COR-L47 (cell line): ENCODE results near the gene DOK3.

Source experiments
- DNase-seq: peaks from one replicate; lab custom pipeline; 2025; lab: John Stamatoyannopoulos, UW

DOK3 gene, protein sequence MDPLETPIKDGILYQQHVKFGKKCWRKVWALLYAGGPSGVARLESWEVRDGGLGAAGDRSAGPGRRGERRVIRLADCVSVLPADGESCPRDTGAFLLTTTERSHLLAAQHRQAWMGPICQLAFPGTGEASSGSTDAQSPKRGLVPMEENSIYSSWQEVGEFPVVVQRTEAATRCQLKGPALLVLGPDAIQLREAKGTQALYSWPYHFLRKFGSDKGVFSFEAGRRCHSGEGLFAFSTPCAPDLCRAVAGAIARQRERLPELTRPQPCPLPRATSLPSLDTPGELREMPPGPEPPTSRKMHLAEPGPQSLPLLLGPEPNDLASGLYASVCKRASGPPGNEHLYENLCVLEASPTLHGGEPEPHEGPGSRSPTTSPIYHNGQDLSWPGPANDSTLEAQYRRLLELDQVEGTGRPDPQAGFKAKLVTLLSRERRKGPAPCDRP

DNA sequence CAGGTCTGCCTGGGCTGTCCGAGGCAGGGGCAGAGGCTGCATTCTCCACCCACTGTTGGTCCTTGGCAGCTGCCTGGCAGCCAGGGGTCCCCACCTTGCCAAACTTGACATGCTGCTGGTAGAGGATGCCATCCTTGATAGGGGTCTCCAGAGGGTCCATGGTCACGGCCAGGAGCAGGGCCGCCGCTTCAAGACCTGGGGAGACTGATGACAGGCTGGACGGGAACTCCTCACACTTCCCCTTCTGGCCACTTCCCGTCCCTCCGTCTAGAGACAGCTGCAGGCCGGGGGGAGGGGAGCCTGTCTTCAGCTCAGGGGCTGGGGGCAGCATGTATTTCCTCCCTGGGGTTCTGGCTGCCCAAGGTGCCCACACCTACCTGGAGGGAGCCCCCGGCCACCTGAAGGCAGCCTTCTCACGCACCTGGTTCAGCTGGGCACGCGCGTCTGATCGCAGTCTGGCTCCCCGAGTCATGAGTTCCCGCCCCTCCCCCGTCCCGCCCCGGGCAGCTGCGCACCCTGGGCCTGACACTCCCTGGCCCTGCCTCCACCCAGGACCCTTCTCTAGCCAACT, at the start of gene DOK3:
TSS of gene DOK3 (minus strand) at position 446 of the 571 bp plus-strand sequence. CDS start at position 160, 286 bp downstream.
- DNase-seq = no peak

DNA sequence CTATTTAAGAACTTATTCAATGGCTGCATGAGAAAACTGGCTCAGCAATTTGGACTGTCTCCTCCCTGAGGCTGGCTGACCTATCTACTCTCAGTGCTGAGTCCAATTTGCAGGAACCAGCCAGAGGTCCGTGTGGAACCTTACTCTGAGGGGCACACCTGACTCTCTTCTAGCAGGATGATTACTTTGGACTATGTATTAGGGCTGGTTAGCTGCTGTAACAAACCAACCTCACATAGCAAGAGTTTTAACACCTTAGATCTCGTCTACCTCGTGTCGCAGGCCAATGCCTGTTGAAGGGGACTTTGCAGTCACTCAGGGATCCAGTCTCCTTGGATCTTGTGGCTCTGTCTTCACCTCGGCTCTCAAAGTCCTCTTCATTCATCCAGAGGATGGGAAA, 48.2 kb upstream of the DOK3 start:
- DNase-seq = no peak

DNA sequence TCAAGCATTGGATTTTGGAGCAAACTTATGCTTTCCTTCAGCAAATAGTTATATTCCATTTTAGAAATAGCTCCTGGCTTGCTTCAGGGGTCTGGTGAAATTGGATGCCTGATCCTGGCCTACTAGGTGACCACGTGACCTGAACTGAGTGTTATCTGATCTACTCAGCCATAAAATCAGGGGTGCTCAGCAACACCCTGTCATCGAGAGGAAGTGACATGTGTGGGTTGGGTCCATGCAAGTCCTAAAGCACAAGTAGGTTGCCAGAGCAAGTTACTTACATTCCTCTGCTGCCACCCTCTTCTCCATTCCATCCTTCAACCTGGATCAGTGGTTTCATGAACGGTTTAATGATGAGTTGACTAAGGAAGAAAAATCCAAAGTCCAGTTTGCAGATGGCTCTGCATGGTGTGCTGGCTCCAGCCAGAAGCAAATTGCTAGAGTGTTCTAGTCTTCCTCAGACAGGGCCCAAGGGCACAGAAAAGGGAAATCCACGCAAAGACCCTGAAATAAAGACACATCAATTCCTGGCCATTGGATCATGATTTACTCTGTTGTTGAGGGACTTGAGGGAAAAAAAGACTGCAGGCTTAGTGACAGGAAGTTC, 47.5 kb upstream of the DOK3 start:
- no peak for DNase-seq

DNA sequence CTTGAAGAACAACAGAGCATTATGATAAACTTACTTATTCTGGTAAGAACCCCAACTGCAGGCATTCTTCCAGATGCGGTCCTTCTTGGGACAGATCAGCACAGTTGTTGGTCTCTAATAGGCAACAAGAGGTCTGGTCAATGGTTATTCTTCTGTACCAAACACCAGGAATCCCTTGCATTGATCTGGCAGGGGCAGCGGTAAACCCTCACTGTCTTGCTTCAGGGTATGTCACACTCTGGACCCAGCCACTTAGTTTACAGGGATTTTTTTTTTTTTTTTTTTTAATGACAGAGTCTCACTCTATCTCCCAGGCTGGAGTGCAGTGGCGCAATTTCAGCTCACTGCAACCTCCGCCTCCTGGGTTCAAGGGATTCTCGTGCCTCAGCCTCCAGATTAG, 46.0 kb upstream of the DOK3 start:
- DNase-seq = no peak

DNA sequence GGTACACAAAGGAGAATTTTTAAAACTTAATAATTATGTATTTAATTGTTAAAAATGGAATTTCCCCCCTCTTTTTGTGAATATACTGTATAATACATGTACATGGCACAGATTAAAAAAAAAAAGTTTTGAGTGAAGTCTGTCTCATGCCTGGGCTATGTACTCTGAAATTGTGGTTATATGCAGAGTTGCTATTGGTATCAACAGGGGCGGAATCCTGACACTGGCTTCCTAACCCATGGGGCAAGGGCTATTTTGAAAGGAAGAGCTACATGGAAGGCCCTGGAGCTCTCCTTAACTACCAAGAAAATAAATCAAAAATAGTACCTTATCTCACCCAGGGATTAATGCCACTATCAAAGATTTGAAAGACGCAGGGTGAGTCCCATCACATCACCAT, 45.6 kb upstream of the DOK3 start:
- no peak for DNase-seq

DNA sequence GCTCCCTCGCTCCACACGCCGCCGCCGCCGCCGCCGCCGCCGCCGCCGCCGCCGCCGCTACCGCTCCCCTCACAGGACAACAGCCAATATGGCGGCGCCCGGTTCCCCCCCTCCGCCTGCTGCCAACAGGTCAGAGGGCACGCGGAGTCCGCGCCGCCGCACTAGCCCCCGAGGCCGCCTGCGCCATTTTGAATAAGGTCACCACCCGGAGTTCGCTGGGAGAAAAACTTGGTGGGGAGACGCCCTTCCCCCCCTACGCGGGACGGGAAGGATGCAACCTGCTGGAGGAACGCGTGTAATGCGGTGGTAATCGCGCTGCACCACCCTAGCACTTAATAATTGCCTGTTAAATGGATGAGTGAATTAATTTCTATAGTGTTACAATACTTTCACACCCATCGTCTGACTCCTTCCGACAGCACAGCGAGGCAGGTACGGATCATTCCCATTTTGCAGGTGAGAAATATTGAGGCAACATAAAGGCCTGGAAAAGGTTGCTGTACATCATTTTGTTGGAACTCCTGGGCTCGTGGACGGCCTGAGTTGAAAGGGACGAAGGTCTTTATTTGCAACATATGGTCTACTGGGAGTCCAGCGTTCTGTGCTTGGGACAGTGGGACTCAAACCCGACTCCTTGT, 45.0 kb upstream of the DOK3 start, which contains the start of gene FAM193B:
TSS of gene FAM193B (minus strand) at position 90 of the 638 bp plus-strand sequence. CDS start 105 bp downstream, outside the sequence.
- DNase-seq = peak; percentile 94

DNA sequence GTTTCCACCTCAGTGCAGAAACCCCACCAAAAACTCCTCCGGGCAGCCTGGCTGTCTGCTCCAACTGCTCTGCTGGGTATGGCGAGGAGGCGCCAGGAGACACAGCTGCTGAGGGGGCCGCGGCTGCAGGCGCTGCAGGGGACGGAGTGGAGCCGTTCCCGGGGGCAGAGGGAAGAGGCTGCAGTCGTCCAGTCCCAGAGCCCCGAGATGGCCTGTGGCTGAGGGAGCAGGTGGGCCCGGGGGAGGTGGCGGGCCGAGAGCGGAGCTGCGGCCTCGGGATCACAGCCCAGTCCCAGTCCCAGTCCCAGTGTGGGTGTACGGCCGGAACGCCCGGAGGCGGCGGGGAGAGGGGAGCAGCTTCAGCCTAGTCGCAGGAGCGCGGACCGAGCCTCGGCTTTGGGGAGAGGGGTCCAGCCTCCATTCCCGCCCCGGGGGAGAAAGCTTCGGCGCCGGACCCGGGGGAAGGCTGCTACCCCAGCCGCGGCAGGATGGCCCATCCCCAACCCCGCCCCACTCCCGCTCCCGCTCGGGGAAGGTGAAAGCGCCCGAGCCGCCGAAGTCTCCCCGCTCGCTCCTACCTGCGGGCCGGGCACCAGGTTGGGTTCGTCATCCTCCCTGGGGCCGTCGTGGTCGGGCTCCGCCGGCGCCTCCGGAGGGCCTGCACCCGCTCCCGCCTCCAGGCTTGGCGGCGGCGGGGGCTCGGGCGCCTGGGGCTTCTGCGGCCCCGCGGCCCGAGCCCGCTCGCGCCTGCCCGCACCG, 44.2 kb upstream of the DOK3 start:
- no peak for DNase-seq

DNA sequence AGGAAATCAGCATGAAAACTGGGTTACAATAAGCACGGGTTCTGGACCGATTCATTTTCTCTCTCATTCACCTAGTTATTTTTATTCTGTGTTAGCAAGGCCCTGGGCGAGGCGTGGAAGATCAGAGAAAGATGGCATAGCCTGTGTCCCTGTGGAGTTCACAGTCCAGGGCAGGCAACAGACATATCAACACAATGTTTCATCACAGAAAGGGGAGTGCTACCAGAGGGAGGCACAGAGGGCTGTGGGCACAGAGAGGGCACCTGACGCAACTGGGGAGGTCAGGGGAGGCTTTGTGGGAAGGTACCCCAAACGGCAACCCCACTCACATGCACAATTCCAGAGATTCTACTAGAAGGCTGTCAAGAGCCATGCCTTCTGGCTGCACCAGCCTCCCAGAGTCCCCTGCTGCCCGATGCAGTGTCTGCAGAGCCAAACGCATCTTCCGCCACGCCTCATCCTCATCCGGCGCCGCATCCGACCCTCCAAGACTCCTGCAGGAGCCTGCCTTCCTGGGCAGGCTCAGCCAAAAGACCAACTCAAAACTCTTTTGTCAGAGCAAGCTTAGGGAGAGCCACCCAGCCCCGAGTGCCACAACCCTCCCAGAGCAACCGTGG, 43.3 kb upstream of the DOK3 start:
- DNase-seq = no peak

DNA sequence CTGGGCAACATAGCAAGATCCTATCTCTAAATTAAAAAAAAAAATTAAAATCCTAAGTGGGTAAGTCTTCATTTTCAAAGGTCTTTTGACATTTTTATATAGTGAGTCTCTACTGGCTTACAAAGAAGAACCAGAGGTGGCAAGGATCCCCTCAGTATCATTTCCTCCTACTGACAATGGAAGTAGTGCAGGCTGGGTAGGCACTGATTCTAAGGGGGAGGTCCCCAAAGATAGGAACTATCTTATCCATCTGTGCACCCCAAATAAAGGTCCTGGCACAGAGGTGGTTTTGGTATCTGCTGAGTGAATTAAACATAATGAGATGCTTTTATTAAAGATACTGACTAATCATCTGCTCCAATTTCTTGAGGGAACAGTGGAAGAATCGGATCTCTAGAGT, 40.5 kb upstream of the DOK3 start:
- DNase-seq = no peak

DNA sequence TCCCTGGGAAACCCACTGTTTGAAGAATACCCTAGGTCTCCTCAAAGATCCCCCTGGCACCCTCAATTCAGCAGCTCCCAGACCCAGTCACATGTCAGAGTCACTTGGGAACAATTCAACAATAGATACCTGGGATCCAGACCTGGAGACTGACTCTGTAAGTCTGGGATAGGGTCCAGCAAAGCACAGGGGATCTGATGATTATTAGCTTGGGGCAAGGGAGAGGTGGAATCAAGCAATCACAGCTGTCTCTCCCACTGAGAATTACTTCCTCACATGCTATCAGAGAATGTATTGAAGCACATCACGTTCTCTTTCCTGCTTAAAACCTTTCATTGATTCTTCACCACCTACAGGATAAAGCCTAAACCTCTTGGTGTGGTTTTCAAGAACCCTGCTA, 38.9 kb upstream of the DOK3 start:
- peak; percentile 69 for DNase-seq

DNA sequence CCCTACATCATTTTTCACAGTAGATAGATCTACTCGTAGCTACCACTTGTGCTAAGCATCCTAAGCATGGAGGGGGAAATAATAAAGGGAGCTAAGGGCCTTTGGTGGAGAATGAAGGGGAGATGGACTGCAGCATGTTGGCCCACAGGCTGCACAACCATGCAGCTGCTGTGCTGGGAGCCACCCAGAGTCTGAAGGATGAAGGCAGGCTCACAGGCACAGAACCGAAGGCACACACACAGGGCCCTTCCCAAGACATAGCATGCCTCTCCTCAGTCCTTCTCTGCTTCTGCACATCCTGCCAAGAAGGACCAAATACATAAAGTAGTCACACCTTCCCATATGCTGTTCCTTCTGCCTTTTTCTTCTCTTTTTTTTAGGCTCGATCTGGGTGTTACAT, 38.1 kb upstream of the DOK3 start:
- DNase-seq = no peak

DNA sequence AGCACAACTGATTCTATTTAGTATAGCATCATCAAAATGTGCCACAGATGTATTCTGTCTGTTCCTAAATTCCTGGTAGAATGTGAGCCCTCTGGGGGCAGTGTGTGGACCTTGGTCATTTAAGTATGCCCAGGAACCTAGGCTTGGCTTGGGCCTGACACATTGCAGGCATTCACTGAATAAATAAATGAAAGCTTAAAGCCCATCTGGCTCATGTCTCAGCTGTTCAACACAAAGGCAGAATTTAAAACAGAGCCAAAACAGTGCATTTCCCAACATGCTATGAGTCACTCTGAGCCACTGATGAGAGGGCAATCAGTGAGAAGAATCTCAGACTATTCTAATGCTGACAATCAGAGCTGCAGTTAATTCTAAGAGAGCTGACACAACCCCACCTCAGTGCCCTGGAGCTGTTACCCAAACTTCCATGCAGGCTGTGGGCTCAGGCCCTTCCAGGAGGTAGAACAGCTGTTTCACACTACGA, 36.7 kb upstream of the DOK3 start:
- no peak for DNase-seq

DNA sequence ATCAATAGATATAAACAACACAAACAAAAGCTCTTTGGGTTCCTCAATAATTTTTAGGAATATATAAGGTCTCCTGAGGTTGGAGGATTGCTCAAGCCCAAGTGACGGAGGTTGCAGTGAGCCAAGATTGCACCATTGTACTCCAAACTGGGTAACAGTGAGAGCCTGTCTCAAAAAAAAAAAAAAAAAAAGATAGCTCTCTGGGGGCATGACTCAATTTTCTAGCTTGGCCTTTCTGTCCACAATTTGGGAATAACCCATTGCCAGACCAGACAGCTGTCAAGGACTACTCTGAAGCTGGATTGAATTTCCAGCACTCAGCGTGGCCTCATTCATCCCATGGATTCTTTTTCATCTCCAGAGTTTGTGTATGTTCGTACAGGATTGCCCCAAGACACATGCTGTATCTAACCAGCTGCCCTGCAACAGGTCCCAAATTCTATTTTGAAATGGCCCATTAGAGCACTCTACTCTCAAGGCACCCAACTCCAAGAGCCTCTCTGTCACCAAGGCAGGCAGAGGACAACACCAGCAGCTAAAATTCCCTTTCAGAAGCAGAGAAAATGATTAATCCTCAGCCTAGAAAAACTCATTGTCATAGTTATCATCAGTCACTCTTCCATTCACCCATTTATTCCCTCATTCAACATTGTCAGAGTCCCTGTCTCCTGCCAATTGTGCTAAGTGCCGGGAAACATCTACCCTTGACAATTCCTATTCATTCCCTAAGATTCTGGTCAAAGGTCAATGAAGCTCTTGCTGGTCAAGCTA, 36.0 kb upstream of the DOK3 start:
- no peak for DNase-seq

DNA sequence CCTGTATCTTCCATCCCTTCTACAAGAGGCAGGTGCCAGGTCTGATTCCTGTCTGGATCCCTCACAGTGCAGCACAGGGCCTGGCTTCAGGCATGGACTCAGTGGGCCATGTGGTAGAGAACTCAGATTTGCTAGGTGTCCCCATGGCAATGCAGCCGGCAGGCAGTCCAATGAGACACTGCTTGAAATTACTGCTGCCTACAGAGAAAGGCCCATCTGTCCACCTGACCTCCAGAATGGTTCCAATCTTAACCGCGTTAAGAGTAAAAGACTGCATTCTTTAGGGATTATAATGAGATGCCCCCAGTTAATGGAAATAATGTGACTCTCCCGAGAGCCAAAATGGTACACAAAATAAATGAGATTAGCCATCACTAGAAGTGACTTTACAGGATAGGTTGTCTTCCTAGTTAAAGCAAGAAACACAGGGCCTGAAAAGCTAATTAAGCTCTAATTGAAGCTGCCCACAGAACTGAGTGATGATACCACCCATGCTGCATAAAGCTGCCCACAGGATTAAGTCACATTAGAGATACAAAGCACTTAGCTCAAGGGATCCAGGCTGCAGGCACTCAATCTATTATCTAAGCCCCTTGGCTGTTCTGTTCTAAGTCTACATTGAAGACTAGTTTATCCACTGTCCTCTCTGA, 33.3 kb upstream of the DOK3 start:
- DNase-seq = no peak

DNA sequence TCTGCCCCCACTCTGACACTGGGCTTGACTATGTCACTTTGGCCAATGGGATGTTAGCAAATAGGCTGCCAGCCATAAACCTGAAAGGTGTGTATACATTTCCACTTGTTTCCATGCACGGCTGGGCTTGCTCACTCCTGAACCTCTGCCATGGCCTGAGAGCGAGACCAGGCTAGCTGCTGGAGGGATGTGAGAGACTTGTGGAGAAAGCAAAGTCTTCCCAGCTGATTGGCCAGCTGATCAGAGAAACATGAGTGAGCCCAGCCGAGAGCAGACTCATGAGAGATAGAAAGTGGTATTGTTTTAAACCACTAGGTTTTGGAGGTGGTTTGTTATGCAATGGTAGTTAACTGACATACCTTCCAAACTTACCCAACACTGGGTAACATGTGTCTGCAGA, 30.8 kb upstream of the DOK3 start:
- DNase-seq = no peak

DNA sequence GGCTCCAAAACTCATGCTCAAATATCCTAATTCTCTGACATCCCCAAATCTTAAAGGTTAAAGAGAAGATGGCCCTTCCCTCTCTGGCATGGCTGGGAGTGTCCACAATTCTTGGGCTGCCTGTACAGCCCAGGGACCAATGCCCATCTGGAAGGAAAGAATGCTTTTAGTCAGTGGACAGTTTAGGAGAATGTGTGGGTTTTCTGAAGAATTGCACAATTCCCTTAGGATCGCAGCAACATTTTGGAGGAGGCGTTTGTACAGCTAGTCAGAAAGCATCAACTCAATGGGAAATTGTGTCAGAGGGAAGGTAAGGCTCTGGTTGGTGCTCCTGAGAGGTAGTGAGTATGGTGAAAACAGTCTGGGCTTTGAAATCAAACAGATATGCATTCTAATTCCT, 29.8 kb upstream of the DOK3 start:
- no peak for DNase-seq

DNA sequence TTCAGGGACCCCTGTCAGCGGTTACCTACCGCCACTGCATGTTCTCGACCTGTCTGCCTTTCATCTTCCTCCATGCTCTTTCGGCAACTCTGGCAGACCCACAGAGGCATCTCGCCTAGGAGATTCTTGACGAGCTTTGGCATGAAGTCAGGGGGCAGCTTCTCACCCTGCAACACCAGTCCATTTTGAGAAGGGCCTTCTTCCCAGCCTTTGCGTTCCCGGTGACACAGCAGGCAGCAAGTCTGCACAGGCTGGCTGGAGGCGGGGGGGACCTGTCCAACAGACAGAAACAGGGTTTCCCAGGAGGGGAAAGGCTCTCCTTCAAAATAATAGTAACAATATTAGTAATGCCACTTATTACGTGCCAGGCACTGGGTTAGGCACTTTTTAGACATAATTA, 29.2 kb upstream of the DOK3 start:
- no peak for DNase-seq

DNA sequence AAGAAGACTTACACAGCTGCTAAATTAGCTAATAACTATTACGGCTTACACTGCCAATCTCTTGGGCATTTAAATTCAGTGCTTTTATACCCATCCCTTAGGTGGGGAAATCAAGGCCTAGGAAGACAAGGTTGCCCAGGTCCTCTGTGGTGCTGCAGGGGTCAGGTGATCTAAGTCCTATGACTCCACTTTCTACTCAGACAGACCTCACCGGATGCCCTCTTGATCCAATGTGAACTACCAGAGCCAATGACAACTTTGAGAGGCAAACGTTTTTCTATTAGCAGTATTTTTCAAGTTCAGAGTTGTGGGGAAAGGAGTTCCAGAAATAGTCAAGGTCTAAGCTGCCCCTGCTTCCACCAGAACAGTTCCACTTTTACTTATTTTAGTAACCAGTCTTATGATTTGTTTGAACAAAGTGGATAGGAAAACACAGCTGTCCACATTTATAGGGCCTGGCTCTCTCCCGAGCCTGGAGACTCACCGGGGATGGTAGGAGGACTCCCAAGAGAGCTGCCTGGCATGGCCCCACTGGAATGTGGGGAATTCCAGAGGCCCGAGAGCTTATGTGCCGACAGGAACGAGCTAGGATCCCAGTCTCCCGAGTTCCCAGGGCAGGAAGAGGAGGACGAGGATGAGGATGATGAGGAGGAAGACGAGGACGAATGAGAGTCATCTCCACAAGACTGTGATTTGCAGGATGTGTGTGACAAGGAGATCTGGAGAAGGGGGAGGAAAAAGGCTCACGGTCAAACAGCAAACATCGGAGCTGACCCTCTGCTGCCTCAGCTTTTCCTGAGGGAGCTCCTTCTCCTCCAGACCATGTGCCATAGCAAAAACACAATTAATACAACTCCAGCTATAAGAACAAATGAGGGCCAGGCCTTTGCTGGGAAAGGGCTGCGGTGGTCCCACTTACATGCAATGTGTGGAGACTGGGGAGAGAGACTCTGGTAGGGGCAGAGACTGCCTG, 28.0 kb upstream of the DOK3 start:
- DNase-seq = no peak

DNA sequence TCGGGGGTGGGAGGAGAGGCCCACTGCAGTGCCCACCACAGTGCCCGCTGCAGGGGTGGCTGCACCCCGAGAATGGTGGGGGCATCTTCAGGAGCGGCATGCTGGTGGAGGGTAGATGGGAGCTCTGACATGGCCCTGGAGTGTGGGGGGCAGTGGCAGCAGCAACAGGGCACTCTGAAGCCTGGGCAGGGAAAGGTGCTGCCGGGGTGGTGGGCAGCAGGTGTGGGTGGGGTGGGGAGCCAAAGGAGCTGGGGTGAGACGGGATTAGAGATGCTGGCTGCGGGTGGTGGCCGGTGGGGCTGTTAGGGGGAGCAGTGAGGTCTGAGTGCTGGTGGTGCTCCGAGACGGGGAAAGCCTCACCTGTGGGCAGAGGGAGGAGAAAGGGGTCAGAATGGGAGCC, 26.8 kb upstream of the DOK3 start:
- DNase-seq = no peak
